HG03469 (cell line): ENCODE measurements around the gene ASIC1.
"Not testable (repeated sequence)": the region's sequence is repeated elsewhere in the genome, so short reads cannot be mapped to it uniquely, and the experiment has no call there.

ENCODE experiments used
- ATAC-seq: cut with Tn5 transposase; IDR thresholded peaks from one replicate; pipeline ENCODE4 v1.9.1; 2021; ENCODE audit warnings: mild to moderate bottlenecking, moderate library complexity, moderate number of reproducible peaks; ENCODE audit not compliant: unreplicated experiment

The ASIC1 gene

DNA sequence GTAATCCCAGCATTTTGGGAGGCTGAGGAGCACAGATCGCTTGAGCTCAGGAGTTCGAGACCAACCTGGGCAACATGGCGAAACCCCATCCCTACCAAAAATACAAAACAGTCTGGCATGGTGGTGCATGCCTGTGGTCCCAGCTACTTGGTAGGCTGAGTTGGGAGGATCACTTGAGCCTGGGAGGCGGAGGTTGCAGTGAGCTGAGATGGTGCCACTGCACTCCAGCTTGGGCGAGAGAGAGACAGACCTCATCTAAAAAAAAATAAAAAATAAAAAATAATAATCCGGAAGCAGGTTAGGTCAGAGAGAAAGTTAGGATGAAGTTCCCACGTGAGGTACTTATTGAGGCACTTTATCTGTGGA is 27.0 kb downstream of the ASIC1 start:
- not testable (repeated sequence) for ATAC-seq

DNA sequence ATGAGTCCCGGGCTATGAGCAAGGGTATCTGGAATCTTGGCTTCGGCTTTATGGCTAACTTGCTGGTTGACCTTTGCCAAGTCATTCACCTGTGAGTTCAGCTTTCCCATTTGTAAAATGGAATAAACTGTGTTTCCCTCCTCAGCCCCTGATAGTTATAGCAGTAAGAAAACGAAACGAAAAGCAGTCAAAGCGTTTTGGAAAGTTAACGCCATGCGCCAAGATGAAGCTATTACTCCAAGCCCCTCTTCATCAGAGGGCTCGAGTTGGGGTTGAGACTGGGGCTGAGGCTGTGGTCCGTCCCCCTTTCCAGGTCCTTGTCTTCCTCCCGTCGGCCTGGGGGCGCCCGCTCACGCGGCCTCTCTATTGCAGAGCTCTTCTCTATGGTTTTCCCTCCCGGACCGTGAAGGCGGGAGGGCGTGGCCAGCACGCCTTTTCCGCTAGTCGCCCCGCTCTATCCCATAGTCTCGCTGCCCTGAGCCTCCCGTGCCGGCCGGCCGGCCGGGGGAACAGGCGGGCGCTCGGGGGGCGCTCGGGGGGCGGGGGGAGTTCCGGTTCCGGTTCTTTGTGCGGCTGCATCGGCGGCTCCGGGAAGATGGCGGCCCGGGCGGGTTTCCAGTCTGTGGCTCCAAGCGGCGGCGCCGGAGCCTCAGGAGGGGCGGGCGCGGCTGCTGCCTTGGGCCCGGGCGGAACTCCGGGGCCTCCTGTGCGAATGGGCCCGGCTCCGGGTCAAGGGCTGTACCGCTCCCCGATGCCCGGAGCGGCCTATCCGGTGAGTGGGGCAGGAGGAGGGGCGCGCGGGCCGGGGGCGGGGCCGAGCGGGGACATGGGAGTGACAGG is 27.6 kb downstream of the ASIC1 start, which contains the start of gene SMARCD1:
SMARCD1 (plus strand) TSS at position 568 of the 840 bp plus-strand sequence; CDS start at position 596, 28 bp downstream.
- ATAC-seq, result peak; percentile 54

GRCh38 chr12:50085615-50086072 is 28.2 kb downstream of the ASIC1 start:
- ATAC-seq, result no peak

GRCh38 chr12:50086148-50086547 is 28.8 kb downstream of the ASIC1 start:
- no peak for ATAC-seq

DNA sequence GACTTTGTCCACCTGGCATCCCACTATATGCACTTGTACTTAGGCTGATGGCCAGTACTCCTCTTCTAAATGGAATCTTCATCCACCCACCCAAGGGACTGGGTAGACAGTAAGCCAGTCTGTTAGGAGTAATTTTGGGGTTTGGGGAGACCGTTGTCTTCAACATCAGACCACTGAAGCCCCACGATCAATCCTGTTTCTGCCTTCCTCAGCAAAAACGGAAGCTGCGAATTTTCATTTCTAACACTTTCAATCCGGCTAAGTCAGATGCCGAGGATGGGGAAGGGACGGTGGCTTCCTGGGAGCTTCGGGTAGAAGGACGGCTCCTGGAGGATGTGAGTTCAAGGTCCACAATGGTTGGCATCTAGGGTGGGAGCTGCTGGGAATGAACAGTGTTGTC is 29.8 kb downstream of the ASIC1 start:
- ATAC-seq, result no peak

DNA sequence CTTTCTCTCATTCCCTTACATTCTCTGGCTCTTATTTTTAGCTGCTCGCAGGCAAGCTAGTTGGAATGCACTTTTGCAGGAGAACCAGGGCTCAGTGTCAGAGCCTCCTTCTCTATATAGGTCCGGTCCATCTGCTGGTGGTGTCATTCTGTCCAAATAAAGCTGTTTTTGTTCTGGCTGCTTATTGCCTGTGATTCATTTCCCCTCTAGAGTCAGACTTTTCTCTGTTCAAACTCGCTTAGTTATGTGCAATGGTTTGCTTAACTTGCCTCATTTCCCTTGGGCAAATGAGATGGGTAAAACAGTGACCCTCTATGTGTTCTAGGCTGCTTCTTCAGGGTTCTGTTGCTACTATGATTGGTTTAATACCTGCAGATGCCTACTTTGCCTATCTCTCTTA is 30.6 kb downstream of the ASIC1 start:
- ATAC-seq, result no peak

GRCh38 chr12:50088577-50089335 is 31.4 kb downstream of the ASIC1 start:
- ATAC-seq, result no peak

- ATAC-seq, result no peak
Observed at GRCh38 chr12:50089730-50090129, 32.3 kb downstream of the ASIC1 start.

DNA sequence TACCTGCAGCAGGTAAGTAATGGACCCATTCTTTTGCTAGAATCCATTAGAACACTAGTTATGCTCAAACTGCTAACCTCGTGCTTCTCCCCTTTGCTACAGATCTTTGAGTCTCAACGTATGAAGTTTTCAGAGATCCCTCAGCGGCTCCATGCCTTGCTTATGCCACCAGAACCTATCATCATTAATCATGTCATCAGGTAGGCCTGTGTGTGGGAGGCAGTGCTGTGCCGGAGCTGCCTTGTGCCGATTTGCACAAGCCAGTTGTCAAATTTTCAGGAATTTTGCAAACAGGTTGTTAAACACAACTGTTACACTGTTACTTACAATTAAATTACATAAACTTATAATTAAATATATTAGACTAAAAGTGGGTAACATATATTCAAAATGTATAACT is 33.0 kb downstream of the ASIC1 start:
- ATAC-seq, result no peak

DNA sequence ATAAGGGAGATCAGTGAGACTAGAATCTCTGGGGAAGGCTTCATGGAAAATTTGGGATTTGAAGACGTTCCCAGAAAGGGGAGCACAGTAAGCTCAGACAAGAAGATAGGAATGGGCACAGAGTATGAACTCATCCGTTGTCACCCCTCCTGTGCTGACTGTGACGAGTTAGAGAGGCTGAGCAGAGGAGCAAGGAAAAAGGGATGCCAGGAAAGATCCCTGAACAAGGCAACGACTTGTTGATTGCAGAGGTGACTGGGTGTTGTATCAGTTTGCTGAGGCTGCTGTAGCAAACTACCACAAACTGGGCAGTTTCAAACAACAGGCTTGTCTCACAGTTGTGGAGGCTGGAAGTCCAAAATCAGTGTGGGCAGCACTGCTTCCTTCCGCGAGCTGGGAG is 40.6 kb downstream of the ASIC1 start:
- ATAC-seq, result no peak

DNA sequence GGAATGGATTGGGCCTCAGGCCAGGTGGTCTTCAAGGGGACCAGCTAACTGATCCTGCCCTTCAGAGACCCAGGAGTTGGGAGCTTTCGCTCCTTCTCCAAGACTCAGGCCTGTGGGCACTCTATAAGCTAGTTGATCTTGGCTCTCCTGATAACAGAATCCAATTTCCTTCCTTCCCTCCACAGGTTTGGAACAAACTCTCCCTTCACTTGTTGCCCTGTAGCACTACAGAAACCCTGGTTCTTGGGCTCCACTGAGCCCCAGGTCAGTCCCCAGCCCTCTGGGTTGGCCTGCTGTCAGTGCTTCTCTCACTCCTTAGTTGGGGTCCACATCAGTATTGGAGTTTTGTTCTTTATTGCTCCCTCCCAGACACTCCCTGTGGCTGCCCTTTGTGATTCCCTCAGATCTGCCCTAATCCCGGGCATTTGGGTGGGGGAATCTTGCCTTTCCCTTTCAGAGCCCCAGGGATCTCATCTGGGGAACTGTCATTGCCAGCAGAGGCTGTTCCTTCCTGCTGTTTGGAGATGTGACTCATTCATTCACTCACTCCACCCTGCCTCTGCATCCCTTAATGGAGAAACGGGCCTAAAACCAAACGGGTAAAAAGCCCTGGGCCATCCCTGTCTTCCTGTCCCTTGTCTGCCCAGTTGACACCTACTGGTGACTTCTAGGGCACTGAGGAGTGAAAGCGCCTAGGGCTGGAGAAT is 42.1 kb downstream of the ASIC1 start:
- ATAC-seq, result no peak

GRCh38 chr12:50100561-50100960 is 43.2 kb downstream of the ASIC1 start:
- no peak for ATAC-seq

- no peak for ATAC-seq
Observed at GRCh38 chr12:50101663-50102062, 44.3 kb downstream of the ASIC1 start.

DNA sequence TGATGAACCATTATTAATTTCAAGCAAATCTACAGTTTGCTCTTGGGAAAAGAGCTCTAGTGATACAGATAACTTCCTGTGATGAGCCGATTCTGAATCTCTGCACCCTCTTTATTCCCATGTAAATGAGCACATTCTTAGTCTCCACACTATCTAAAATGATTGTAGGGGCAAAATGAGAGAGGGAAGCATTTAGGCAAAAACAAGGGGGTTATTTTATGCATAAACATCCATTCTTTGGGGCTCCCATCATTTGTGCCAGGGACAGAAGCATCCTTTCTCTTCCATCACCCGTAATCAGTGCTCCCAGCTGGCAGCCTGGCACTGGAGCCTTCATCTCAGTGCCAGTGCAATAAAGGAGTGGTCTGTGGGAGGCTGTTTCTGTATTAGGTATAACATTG is 44.7 kb downstream of the ASIC1 start:
- ATAC-seq, result no peak

DNA sequence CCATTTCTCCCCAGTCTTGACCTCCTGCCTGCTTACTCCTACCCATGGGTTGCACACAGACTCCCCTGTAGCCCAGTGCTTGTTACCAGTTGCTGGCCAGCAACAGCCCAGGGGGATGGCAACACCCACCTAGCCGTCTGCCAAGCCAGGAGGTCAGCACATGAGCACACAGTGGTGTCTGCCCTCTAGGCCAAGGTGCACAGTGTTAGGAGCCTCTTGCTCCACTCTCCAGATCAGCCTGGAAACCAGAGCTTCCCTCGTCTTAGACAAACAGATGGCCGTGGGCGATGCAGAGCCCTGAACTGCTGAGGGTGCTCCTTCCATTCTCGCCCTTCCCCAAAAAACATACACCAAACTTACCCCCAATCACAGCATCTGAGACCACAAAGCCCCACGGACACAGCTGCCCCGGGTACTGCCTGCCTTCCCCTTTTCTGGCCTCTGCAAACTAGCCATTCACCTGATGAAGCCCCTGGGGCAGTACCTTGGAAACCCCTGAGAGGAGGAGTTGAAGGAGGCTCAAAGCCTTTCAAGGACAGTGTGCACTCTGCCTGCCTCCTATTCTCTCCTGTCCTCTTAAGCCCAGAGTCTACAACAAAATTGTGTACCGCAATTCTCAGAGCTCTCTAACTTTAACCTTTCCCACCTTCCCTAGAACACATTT is 45.4 kb downstream of the ASIC1 start:
- no peak for ATAC-seq

- no peak for ATAC-seq
Observed at GRCh38 chr12:50103351-50103750, 46.0 kb downstream of the ASIC1 start.

DNA sequence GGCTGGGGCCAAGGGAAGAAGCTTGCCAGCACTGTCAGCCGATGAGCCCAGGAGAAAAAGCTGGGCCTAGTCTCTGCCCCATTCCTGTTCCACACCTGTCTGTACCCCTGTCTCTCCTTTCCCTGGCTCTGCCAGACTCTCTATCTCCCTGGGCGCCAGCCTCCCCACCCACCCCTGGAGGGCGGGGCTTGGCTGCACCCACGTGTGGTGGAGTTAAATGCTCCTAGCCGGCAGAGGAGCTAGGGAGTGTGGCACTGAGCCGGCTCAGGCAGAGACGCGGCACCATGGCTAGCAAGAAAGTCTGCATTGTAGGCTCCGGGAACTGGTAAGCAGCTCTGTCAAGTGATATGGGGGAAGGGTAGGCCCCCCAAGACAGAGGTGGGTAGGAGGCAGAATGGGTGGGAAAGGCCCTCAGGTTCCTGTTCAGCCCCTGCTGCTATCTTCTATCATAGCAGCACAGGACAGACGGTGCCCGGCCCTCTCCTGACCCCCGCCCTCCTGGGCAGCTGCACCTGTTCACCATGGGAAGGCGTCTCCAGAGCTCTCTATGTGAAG is 46.4 kb downstream of the ASIC1 start, which contains the start of gene GPD1:
GPD1 (plus strand) TSS at position 242 of the 555 bp plus-strand sequence; CDS start at position 285, 43 bp downstream.
- ATAC-seq, result no peak

GRCh38 chr12:50104417-50105366 is 47.3 kb downstream of the ASIC1 start:
- ATAC-seq, result no peak

GRCh38 chr12:50105913-50106450 is 48.6 kb downstream of the ASIC1 start:
- no peak for ATAC-seq
